Left lung (tissue), 10 donors: ENCODE data around the gene PLEKHG4B. TPM values are rescaled to one million over a fixed set of nuclear protein-coding genes. Genes with fewer than 3 reads are reported as not detected.

ENCODE experiments used
- ATAC-seq: fragments of 200-7000 bp; cut with Tn5 transposase; one replicate; pipeline ENCODE4 v1.9.1; 2020; ENCODE audit warnings: moderate library complexity
- DNase-seq, 4 donors: peaks; one replicate each; pipeline ENCODE4 v3.0.0-alpha.2; 2013 to 2020
- H3K27ac ChIP-seq, 2 donors: fragments of 200-600 bp; sonication (generic) in 1 of 2; one replicate each; pipeline versions ENCODE4 v1.5.0 to v1.8.0; 2020 to 2021
- H3K27me3 ChIP-seq, 2 donors: fragments of 200-600 bp; sonication (generic) in 1 of 2; one replicate each; pipeline versions ENCODE4 v1.5.0 to v1.8.0; 2020 to 2021
- H3K36me3 ChIP-seq, 2 donors: fragments of 200-600 bp; sonication (generic) in 1 of 2; one replicate each; pipeline versions ENCODE4 v1.5.0 to v1.8.0; 2020 to 2021
- H3K4me1 ChIP-seq, 2 donors: fragments of 200-600 bp; one replicate each; pipeline ENCODE4 v1.8.0; 2021
- H3K4me3 ChIP-seq, 2 donors: fragments of 200-600 bp; sonication (generic) in 1 of 2; one replicate each; pipeline versions ENCODE4 v1.5.0 to v1.8.0; 2020 to 2021; ENCODE audit warnings: mild to moderate bottlenecking in 1 of 2
- H3K9me3 ChIP-seq, 2 donors: fragments of 200-600 bp; sonication (generic) in 1 of 2; one replicate each; pipeline versions ENCODE4 v1.5.0 to v1.8.0; 2020 to 2021
- intact Hi-C, 2 donors: fragments of 100-400 bp; cut with DNase I; formaldehyde crosslinking; loops; one replicate each; pipeline versions ENCODE4 v1.11.2 to v1.14.2; 2022
- polyA plus RNA-seq, 6 donors: library from polyadenylated mRNA; unstranded; fragments of 120-200 nt; gene quantifications; one replicate each; pipeline ENCODE4 v1.2.1, GENCODE V29; 2013; ENCODE audit not compliant: insufficient read length in 6 of 6
- total RNA-seq, 2 donors: library from RNA; stranded (reverse); fragmentation: NEBNext Ultra II Directional; extraction: Animal tissue kit (Norgen Biotek cat#: 25700); gene quantifications; one replicate each; pipeline ENCODE4 v1.2.1, GENCODE V29; 2021
- TF ChIP-seq, protein P1 (sequence below), 2 donors: fragments of 200-600 bp; sonication (generic) in 1 of 2; IDR thresholded peaks; one replicate each; pipeline versions ENCODE4 v1.5.0 to v1.8.0; 2021; ENCODE audit warnings: antibody characterized with exemption in 2 of 2
- donor health status: DM: no; HTN: yes; CAD: no.
- donor health status: DM: no; HTN: no; CAD: no.

Gene PLEKHG4B
- total and polyA plus RNA-seq, 8 donors: 1.2 to 19.5 (median 15.5) TPM

DNA sequence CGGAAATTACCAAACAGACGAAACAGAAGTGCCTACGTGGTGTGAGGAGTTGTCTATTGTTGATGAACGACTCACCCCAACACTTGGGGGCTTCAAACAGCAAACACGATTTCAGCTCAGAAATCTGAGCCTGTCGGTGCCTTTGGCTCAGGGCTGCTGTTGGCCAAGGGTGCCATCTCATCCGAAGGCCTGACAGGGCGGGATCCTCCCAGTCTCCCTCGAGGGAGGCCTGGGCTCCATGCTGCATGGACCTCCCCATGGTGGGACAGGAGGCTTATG, 100.7 kb downstream of the PLEKHG4B start:
- Histone ChIP-seq H3K27me3 (peaks cover 4 to 39% of the 10 kb centered on the region in 2 donors), H3K27ac (no peak overlapping the region), H3K4me3 (no peak overlapping the region), H3K4me1 (peaks cover 4 to 6% of the 10 kb centered on the region in 2 donors), H3K9me3 (no peaks in the 10 kb centered on the region), H3K36me3 (no peaks in the 10 kb centered on the region)
- TF ChIP-seq, protein P1, sequence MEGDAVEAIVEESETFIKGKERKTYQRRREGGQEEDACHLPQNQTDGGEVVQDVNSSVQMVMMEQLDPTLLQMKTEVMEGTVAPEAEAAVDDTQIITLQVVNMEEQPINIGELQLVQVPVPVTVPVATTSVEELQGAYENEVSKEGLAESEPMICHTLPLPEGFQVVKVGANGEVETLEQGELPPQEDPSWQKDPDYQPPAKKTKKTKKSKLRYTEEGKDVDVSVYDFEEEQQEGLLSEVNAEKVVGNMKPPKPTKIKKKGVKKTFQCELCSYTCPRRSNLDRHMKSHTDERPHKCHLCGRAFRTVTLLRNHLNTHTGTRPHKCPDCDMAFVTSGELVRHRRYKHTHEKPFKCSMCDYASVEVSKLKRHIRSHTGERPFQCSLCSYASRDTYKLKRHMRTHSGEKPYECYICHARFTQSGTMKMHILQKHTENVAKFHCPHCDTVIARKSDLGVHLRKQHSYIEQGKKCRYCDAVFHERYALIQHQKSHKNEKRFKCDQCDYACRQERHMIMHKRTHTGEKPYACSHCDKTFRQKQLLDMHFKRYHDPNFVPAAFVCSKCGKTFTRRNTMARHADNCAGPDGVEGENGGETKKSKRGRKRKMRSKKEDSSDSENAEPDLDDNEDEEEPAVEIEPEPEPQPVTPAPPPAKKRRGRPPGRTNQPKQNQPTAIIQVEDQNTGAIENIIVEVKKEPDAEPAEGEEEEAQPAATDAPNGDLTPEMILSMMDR (IDR thresholded peaks at IDR 0.05): no peak
- intact Hi-C loops: no loop called here
- no peak for ATAC-seq
- DNase-seq: no peak

DNA sequence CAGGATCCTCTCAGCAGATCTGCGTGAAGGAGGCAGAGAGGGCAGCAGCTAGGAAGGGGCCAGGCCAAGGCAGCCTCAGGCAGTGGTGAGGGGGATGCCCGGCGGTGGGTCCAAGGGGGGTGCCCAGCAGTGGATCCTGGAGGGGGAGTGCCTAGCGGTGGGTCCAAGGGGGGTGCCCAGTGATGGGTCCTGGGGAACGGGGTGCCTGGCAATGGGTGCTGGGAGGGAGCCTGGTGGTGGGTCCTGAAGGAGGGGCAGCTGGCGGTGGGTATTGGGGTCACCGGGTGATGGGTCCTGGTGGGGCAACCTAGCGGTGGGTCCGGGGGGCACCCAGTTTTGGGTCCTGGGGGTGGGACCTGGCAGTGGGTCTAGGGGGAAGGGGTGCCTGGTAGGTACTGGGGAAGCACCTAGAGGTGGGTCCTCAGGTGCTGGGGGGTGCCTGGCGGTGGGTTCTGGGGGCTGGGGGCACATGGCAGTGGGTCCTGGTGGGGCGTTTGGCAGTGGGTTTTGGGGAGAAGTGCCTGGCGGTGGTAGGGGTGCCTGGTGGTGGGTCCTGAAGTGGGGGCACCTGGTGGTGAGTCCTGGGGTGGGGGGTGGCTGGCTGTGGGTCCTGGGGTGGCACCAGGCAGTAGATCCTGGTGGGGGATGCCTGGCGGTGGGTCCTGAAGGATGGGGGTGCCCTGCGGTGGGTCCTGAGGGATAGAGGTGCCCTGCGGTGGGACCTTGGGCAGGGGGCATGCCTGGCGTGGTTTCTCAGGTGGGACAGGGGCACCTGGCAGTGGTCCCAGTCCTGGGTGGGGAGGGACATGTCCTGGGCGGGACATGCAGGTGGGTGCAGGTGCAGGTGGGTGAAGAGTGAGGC, 101.2 kb downstream of the PLEKHG4B start:
- DNase-seq (no peak), ATAC-seq (no peak)
- TF ChIP-seq, protein P1 (IDR thresholded peaks at IDR 0.05): no peak
- Histone ChIP-seq H3K27me3 (peaks cover 4 to 33% of the 10 kb centered on the region in 2 donors), H3K4me3 (no peak overlapping the region), H3K4me1 (peaks cover 3 to 5% of the 10 kb centered on the region in 2 donors), H3K36me3 (no peaks in the 10 kb centered on the region), H3K9me3 (no peaks in the 10 kb centered on the region), H3K27ac (no peak overlapping the region)
- intact Hi-C loops: no loop called here

- peaks cover 4 to 25% of the 10 kb centered on the region in 2 donors for H3K27me3 ChIP-seq
- peak in 1 of 4 donors; percentile 80 for DNase-seq
- H3K4me1 ChIP-seq: no peaks in the 10 kb centered on the region
- H3K27ac ChIP-seq: no peak overlapping the region
- intact Hi-C loops: no loop called here
- TF ChIP-seq, protein P1 (IDR thresholded peaks at IDR 0.05): no peak
- no peak for ATAC-seq
- no peaks in the 10 kb centered on the region for H3K9me3 ChIP-seq
- peaks cover 0 to 4% of the 10 kb centered on the region in 2 donors for H3K36me3 ChIP-seq
- no peak overlapping the region for H3K4me3 ChIP-seq
Measured at GRCh38 chr5:194102-194501, 102.1 kb downstream of the PLEKHG4B start.

DNA sequence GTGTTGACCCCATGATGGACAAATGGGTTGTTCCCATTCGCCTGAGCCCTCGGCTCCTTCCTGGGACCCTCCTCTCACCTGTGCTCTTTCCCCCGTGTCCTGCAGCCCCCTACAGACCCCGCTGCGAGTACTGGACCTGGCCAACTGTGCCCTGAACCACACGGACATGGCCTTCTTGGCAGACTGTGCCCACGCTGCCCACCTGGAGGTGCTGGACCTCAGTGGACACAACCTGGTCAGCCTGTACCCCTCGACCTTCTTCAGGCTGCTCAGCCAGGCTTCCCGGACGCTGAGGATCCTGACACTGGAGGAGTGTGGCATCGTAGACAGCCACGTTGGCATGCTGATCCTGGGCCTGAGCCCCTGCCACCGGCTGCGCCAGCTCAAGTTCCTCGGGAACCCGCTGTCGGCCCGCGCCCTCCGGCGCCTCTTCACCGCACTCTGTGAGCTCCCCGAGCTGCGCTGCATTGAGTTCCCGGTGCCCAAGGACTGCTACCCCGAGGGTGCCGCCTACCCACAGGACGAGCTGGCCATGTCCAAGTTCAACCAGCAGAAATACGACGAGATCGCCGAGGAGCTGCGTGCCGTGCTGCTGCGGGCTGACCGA, 102.7 kb downstream of the PLEKHG4B start:
- H3K4me3 ChIP-seq: no peak overlapping the region
- DNase-seq (peak in 1 of 4 donors; percentile 80), ATAC-seq (no peak)
- H3K9me3 ChIP-seq: no peaks in the 10 kb centered on the region
- peaks cover 0 to 4% of the 10 kb centered on the region in 2 donors for H3K36me3 ChIP-seq
- peaks cover 4 to 25% of the 10 kb centered on the region in 2 donors for H3K27me3 ChIP-seq
- intact Hi-C loops: no loop called here
- H3K27ac ChIP-seq: no peak overlapping the region
- TF ChIP-seq, protein P1 (IDR thresholded peaks at IDR 0.05): no peak
- H3K4me1 ChIP-seq: no peaks in the 10 kb centered on the region

- ATAC-seq (no peak), DNase-seq (no peak)
- Histone ChIP-seq H3K27ac (no peak overlapping the region), H3K9me3 (no peaks in the 10 kb centered on the region), H3K4me1 (no peaks in the 10 kb centered on the region), H3K4me3 (no peak overlapping the region), H3K36me3 (peaks cover 0 to 4% of the 10 kb centered on the region in 2 donors), H3K27me3 (peaks cover 4 to 23% of the 10 kb centered on the region in 2 donors)
- TF ChIP-seq, protein P1 (IDR thresholded peaks at IDR 0.05): no peak
- intact Hi-C loops: no loop called here
Measured at GRCh38 chr5:195401-196160, 103.6 kb downstream of the PLEKHG4B start.
